HL-60 (cell line): ENCODE results near the gene PUM1.

Source experiments
- DNase-seq, 2 experiments: peaks; one replicate each; pipeline ENCODE4 v3.0.0-alpha.2; 2010 to 2020; ENCODE audit warnings: low read depth in 1 of 2, low spot score in 1 of 2
- H3K27ac ChIP-seq: fragments of 250-450 bp; sonication (Bioruptor Pico); replicated peaks from 2 replicates; pipeline ENCODE4 v1.5.1; 2020; ENCODE audit warnings: mild to moderate bottlenecking, moderate library complexity
- H3K27me3 ChIP-seq: fragments of 250-450 bp; sonication (Bioruptor Pico); 2 replicates; pipeline ENCODE4 v1.5.1; 2021; ENCODE audit warnings: mild to moderate bottlenecking, moderate library complexity; ENCODE audit not compliant: insufficient read depth, poor library complexity, severe bottlenecking
- H3K4me3 ChIP-seq: replicated peaks from 2 replicates; pipeline ENCODE4 v1.5.1; 2011; ENCODE audit warnings: mild to moderate bottlenecking, control low read depth, low read length; ENCODE audit not compliant: insufficient read depth
- GABPA ChIP-seq: IDR thresholded peaks from 2 replicates; pipeline ENCODE4 v1.6.1; 2012; ENCODE audit warnings: low read depth
- POLR2AphosphoS5 ChIP-seq: IDR thresholded peaks from 2 replicates; pipeline ENCODE4 v1.6.1; 2012; ENCODE audit warnings: low read depth
- SPI1 ChIP-seq: IDR thresholded peaks from 2 replicates; pipeline ENCODE4 v1.6.1; 2012; ENCODE audit warnings: low read depth, mild to moderate bottlenecking, borderline replicate concordance
- TF ChIP-seq, protein P1 (sequence below): IDR thresholded peaks from one replicate; pipeline ENCODE4 v1.5.1; 2011; ENCODE audit warnings: low read length, control low read depth, inconsistent platforms; ENCODE audit not compliant: insufficient read depth
- TF ChIP-seq, protein P2 (sequence below): IDR thresholded peaks from 2 replicates; pipeline ENCODE4 v1.6.1; 2012; ENCODE audit warnings: low read depth; ENCODE audit not compliant: insufficient replicate concordance

Gene PUM1

DNA sequence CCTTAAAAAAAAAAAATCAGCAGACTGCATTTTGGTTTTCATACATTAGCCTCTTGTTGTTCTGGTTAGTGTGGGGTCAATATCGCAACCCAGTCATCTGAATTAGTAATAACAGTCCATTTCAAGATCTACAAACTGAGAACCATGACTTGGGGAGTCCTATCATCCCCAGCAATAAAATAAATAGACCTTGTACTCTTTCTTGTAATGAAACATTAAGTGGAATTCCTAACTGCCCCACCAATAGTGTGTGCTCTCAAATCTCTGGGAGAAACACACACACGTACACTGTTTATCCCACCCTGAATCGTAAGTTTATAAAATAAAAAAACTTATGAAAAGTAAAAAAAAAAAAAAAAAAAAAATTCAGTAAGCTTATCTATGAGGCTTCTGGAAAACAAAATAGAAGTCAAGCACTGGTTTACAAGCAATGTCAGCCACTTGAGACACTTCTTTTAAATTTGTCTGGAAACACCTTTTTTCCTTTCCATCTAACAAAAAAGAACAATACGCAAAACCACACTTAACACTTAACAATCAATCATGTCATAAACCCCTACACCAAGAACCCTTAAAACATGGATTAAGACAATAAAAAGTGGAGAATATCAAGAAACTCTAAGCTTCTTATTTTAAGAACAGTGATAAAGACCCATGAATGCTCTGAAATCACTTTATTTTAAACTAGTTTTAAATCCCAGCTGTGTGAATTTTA is 53.1 kb downstream of the PUM1 start:
- no peak for TF ChIP-seq GABPA
- TF ChIP-seq, protein P1, sequence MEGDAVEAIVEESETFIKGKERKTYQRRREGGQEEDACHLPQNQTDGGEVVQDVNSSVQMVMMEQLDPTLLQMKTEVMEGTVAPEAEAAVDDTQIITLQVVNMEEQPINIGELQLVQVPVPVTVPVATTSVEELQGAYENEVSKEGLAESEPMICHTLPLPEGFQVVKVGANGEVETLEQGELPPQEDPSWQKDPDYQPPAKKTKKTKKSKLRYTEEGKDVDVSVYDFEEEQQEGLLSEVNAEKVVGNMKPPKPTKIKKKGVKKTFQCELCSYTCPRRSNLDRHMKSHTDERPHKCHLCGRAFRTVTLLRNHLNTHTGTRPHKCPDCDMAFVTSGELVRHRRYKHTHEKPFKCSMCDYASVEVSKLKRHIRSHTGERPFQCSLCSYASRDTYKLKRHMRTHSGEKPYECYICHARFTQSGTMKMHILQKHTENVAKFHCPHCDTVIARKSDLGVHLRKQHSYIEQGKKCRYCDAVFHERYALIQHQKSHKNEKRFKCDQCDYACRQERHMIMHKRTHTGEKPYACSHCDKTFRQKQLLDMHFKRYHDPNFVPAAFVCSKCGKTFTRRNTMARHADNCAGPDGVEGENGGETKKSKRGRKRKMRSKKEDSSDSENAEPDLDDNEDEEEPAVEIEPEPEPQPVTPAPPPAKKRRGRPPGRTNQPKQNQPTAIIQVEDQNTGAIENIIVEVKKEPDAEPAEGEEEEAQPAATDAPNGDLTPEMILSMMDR = no peak
- TF ChIP-seq SPI1 = no peak
- TF ChIP-seq POLR2AphosphoS5 = no peak
- TF ChIP-seq, protein P2, sequence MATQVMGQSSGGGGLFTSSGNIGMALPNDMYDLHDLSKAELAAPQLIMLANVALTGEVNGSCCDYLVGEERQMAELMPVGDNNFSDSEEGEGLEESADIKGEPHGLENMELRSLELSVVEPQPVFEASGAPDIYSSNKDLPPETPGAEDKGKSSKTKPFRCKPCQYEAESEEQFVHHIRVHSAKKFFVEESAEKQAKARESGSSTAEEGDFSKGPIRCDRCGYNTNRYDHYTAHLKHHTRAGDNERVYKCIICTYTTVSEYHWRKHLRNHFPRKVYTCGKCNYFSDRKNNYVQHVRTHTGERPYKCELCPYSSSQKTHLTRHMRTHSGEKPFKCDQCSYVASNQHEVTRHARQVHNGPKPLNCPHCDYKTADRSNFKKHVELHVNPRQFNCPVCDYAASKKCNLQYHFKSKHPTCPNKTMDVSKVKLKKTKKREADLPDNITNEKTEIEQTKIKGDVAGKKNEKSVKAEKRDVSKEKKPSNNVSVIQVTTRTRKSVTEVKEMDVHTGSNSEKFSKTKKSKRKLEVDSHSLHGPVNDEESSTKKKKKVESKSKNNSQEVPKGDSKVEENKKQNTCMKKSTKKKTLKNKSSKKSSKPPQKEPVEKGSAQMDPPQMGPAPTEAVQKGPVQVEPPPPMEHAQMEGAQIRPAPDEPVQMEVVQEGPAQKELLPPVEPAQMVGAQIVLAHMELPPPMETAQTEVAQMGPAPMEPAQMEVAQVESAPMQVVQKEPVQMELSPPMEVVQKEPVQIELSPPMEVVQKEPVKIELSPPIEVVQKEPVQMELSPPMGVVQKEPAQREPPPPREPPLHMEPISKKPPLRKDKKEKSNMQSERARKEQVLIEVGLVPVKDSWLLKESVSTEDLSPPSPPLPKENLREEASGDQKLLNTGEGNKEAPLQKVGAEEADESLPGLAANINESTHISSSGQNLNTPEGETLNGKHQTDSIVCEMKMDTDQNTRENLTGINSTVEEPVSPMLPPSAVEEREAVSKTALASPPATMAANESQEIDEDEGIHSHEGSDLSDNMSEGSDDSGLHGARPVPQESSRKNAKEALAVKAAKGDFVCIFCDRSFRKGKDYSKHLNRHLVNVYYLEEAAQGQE = no peak
- Histone ChIP-seq H3K27me3 (no peaks in the 10 kb centered on the region), H3K27ac (no peak overlapping the region), H3K4me3 (no peak overlapping the region)
- no peak for DNase-seq

DNA sequence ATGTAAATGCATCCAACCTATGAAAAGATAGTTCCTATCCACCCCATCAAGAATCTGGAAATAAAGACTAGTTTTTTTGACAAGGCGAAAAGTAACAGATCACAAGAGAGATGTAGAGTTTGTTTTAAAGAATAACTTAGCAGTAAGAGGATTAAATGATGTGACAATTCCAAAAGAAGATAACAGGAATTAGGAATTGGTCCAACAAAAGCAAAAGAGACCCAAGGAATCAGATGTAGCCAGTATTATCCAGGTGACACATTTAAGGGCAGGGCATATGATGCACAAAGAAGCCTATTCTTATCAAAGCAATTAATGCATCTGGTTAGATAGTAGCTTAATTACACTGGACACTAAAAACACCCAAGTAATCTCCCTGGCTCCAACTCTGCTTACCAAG is 53.8 kb downstream of the PUM1 start:
- no peak for DNase-seq
- no peak for TF ChIP-seq GABPA
- TF ChIP-seq, protein P1 = no peak
- TF ChIP-seq, protein P2 = no peak
- no peak for TF ChIP-seq SPI1
- no peak for TF ChIP-seq POLR2AphosphoS5

DNA sequence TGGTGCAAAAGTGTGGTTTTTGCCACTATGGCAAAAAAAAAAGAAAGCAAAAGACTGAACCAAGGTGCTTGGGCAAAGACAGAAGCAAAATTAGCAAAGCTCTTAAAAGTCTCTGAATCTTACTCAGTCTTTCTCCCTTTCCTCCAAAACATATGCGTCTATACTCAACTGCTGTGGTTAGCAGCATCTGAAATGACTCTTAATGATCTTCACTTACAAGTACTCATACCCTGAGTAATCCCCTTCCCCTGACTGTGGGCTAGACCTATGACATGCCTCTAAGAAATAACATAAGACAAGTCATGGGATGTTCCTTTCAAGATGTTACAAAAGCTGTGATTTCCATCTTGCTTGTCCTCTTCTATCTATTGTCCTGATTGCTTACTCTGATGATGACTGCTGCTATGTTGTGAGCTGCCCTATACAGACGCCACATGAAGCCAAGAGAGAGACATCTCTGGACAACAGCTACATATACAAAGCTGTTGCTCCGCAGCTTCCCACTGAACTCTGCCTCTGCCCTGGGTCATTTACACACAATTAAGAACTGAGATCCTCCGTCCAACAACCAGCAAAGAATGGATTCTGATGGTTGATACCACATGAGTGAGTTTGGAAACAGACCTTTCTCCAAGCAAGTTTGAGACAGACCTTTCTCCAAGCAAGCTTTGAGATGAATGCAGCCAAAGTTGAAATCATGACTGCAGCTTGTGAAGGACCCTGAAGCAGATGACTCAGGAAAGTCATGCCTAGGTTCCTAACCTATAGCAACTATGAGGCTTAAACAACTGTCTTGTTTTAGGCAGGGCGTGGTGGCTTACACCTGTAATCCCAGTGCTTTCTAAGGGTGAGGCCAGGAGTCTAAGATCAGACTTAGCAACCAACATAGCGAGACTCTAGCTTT is 55.2 kb downstream of the PUM1 start:
- Histone ChIP-seq H3K27ac (no peak overlapping the region), H3K4me3 (no peak overlapping the region), H3K27me3 (no peaks in the 10 kb centered on the region)
- TF ChIP-seq, protein P2 = no peak
- TF ChIP-seq GABPA (no peak), SPI1 (no peak), POLR2AphosphoS5 (no peak)
- TF ChIP-seq, protein P1 = no peak
- DNase-seq = no peak

More for the DNA sequence above, 53.8 kb downstream of the PUM1 start:
- H3K27ac ChIP-seq = no peak overlapping the region
- H3K27me3 ChIP-seq = no peaks in the 10 kb centered on the region
- H3K4me3 ChIP-seq = no peak overlapping the region
